HL-60 (cell line): Measurements from ENCODE around the gene KISS1R.

ENCODE experiments used
- DNase-seq, 2 experiments: peaks; one replicate each; pipeline ENCODE4 v3.0.0-alpha.2; 2010 to 2020; ENCODE audit warnings: low read depth in 1 of 2, low spot score in 1 of 2
- H3K27ac ChIP-seq: fragments of 250-450 bp; sonication (Bioruptor Pico); replicated peaks from 2 replicates; pipeline ENCODE4 v1.5.1; 2020; ENCODE audit warnings: mild to moderate bottlenecking, moderate library complexity
- H3K27me3 ChIP-seq: fragments of 250-450 bp; sonication (Bioruptor Pico); 2 replicates; pipeline ENCODE4 v1.5.1; 2021; ENCODE audit warnings: mild to moderate bottlenecking, moderate library complexity; ENCODE audit not compliant: insufficient read depth, poor library complexity, severe bottlenecking
- H3K4me3 ChIP-seq: replicated peaks from 2 replicates; pipeline ENCODE4 v1.5.1; 2011; ENCODE audit warnings: mild to moderate bottlenecking, control low read depth, low read length; ENCODE audit not compliant: insufficient read depth
- GABPA ChIP-seq: IDR thresholded peaks from 2 replicates; pipeline ENCODE4 v1.6.1; 2012; ENCODE audit warnings: low read depth
- POLR2AphosphoS5 ChIP-seq: IDR thresholded peaks from 2 replicates; pipeline ENCODE4 v1.6.1; 2012; ENCODE audit warnings: low read depth
- SPI1 ChIP-seq: IDR thresholded peaks from 2 replicates; pipeline ENCODE4 v1.6.1; 2012; ENCODE audit warnings: low read depth, mild to moderate bottlenecking, borderline replicate concordance
- TF ChIP-seq, protein P1 (sequence below): IDR thresholded peaks from 2 replicates; pipeline ENCODE4 v1.6.1; 2012; ENCODE audit warnings: low read depth; ENCODE audit not compliant: insufficient replicate concordance
- TF ChIP-seq, protein P2 (sequence below): IDR thresholded peaks from one replicate; pipeline ENCODE4 v1.5.1; 2011; ENCODE audit warnings: low read length, control low read depth, inconsistent platforms; ENCODE audit not compliant: insufficient read depth

The KISS1R gene

DNA sequence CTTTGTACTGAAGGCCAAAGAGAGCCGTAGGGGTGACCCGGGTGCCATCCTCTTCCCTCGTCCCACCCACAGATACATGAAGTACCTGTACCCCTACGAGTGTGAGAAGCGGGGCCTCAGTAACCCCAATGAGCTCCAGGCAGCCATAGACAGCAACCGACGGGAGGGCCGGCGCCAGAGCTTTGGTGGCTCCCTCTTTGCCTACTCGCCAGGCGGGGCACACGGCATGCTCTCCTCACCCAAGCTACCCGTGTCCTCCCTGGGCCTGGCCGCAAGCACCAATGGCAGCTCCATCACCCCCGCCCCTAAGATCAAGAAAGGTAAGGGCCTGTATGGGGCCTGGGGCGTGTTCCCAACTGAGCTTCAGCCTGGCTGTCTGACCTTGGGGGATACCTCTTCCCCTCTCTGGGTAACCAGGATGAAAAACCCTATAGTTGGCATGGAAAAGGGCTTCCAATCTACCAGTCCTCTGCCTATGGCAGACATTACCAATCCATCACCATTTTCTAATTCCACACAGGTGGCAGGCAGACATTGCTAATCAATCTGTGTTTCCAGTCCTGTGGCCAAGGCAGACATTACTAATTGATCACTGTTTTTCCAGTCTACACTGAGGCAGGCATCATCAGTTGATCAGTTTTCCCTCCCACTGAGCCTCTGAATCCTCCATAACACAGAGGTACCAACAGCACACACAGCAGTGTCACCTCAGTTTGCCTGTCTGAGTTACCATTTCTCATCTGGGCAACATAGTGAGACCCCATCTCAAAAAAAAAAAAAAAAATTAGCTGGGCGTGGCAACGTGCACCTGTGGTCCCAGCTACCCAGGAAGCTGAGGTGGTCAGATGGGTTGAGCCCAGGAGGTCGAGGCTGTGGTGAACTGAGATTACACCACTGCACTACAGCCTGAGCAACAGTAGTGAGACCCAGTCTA is 47.9 kb downstream of the KISS1R start:
- no peak for TF ChIP-seq GABPA
- no peak for TF ChIP-seq POLR2AphosphoS5
- TF ChIP-seq, protein P1, sequence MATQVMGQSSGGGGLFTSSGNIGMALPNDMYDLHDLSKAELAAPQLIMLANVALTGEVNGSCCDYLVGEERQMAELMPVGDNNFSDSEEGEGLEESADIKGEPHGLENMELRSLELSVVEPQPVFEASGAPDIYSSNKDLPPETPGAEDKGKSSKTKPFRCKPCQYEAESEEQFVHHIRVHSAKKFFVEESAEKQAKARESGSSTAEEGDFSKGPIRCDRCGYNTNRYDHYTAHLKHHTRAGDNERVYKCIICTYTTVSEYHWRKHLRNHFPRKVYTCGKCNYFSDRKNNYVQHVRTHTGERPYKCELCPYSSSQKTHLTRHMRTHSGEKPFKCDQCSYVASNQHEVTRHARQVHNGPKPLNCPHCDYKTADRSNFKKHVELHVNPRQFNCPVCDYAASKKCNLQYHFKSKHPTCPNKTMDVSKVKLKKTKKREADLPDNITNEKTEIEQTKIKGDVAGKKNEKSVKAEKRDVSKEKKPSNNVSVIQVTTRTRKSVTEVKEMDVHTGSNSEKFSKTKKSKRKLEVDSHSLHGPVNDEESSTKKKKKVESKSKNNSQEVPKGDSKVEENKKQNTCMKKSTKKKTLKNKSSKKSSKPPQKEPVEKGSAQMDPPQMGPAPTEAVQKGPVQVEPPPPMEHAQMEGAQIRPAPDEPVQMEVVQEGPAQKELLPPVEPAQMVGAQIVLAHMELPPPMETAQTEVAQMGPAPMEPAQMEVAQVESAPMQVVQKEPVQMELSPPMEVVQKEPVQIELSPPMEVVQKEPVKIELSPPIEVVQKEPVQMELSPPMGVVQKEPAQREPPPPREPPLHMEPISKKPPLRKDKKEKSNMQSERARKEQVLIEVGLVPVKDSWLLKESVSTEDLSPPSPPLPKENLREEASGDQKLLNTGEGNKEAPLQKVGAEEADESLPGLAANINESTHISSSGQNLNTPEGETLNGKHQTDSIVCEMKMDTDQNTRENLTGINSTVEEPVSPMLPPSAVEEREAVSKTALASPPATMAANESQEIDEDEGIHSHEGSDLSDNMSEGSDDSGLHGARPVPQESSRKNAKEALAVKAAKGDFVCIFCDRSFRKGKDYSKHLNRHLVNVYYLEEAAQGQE = no peak
- TF ChIP-seq, protein P2, sequence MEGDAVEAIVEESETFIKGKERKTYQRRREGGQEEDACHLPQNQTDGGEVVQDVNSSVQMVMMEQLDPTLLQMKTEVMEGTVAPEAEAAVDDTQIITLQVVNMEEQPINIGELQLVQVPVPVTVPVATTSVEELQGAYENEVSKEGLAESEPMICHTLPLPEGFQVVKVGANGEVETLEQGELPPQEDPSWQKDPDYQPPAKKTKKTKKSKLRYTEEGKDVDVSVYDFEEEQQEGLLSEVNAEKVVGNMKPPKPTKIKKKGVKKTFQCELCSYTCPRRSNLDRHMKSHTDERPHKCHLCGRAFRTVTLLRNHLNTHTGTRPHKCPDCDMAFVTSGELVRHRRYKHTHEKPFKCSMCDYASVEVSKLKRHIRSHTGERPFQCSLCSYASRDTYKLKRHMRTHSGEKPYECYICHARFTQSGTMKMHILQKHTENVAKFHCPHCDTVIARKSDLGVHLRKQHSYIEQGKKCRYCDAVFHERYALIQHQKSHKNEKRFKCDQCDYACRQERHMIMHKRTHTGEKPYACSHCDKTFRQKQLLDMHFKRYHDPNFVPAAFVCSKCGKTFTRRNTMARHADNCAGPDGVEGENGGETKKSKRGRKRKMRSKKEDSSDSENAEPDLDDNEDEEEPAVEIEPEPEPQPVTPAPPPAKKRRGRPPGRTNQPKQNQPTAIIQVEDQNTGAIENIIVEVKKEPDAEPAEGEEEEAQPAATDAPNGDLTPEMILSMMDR = no peak
- TF ChIP-seq SPI1 = no peak
- no peak overlapping the region for H3K27ac ChIP-seq
- H3K27me3 ChIP-seq = no peaks in the 10 kb centered on the region
- no peak for DNase-seq
- no peak overlapping the region for H3K4me3 ChIP-seq

DNA sequence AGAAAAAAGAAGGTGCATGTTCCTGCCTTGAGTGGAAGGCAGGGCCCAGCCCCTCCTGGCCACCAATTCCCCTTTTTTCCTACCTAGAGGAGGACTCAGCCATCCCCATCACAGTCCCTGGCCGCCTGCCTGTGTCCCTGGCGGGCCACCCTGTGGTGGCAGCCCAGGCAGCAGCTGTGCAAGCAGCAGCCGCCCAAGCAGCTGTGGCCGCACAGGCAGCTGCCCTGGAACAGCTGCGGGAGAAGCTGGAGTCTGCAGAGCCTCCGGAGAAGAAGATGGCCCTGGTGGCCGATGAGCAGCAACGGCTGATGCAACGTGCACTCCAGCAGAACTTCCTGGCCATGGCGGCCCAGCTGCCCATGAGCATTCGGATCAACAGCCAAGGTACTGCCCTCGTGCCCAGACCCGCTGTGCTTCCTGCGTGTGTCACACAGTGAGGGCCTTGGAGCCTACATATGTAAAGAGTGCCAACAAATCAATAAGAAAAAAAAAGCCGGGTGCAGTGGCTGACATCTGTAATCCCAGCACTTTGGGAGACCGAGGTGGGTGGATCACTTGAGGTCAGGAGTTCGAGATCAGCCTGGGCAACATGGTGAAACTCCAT is 49.5 kb downstream of the KISS1R start:
- H3K27ac ChIP-seq = no peak overlapping the region
- no peak for TF ChIP-seq GABPA
- no peak for TF ChIP-seq SPI1
- TF ChIP-seq POLR2AphosphoS5 = no peak
- no peaks in the 10 kb centered on the region for H3K27me3 ChIP-seq
- H3K4me3 ChIP-seq = no peak overlapping the region
- DNase-seq = no peak
